HG03097 (cell line): ENCODE data around the gene ZNF41.
"Not testable (repeated sequence)": the region's sequence is repeated elsewhere in the genome, so short reads cannot be mapped to it uniquely, and the experiment has no call there.

Experiments used
- ATAC-seq: cut with Tn5 transposase; IDR thresholded peaks from one replicate; pipeline ENCODE4 v1.9.1; 2021; ENCODE audit not compliant: unreplicated experiment, low FRiP score

Gene ZNF41

GRCh38 chrX:47497271-47497888 is 14.4 kb upstream of the ZNF41 start:
- no peak for ATAC-seq

- not testable (repeated sequence) for ATAC-seq
Observed at GRCh38 chrX:47492133-47492532, 9.1 kb upstream of the ZNF41 start.

- no peak for ATAC-seq
Observed at GRCh38 chrX:47489507-47490275, 6.7 kb upstream of the ZNF41 start.

- ATAC-seq = no peak
Observed at GRCh38 chrX:47484885-47485284, 1.9 kb upstream of the ZNF41 start.

GRCh38 chrX:47483306-47484268 is 565 bp upstream of the ZNF41 start:
- ATAC-seq = no peak

GRCh38 chrX:47482065-47482511 is 934 bp downstream of the ZNF41 start:
- ATAC-seq = peak; percentile 11

GRCh38 chrX:47481160-47481559 is 1.9 kb downstream of the ZNF41 start:
- no peak for ATAC-seq

GRCh38 chrX:47480576-47480975 is 2.4 kb downstream of the ZNF41 start:
- ATAC-seq = no peak

GRCh38 chrX:47475476-47475875 is 7.5 kb downstream of the ZNF41 start:
- no peak for ATAC-seq

GRCh38 chrX:47467106-47467505 is 15.9 kb downstream of the ZNF41 start:
- no peak for ATAC-seq

GRCh38 chrX:47460561-47460960 is 22.5 kb downstream of the ZNF41 start:
- no peak for ATAC-seq

- no peak for ATAC-seq
Observed at GRCh38 chrX:47458528-47458927, 24.5 kb downstream of the ZNF41 start.

GRCh38 chrX:47456080-47456479 is 26.9 kb downstream of the ZNF41 start:
- ATAC-seq = no peak

GRCh38 chrX:47452112-47452511 is 30.9 kb downstream of the ZNF41 start:
- no peak for ATAC-seq

- ATAC-seq = no peak
Observed at GRCh38 chrX:47448165-47448806, 34.7 kb downstream of the ZNF41 start.

GRCh38 chrX:47447607-47448006 is 35.4 kb downstream of the ZNF41 start:
- ATAC-seq = no peak

- ATAC-seq = no peak
Observed at GRCh38 chrX:47446971-47447370, 36.1 kb downstream of the ZNF41 start.

GRCh38 chrX:47446431-47446830 is 36.6 kb downstream of the ZNF41 start:
- ATAC-seq = no peak

- no peak for ATAC-seq
Observed at GRCh38 chrX:47430925-47431324, 52.1 kb downstream of the ZNF41 start.

- no peak for ATAC-seq
Observed at GRCh38 chrX:47422444-47422843, 60.6 kb downstream of the ZNF41 start.

GRCh38 chrX:47420962-47421361 is 62.1 kb downstream of the ZNF41 start:
- ATAC-seq = no peak
